22Rv1 (cell line): ENCODE results near the gene CUTA.
"Not testable (repeated sequence)": the region's sequence is repeated elsewhere in the genome, so short reads cannot be mapped to it uniquely, and the experiment has no call there.

Experiments used
- CTCF ChIP-seq: fragments of 450-650 bp; IDR thresholded peaks from 2 replicates; pipeline ENCODE4 v1.5.1; 2017; ENCODE audit warnings: mild to moderate bottlenecking
- ZFX ChIP-seq: fragments of 450-650 bp; IDR thresholded peaks from 2 replicates; pipeline ENCODE4 v1.6.1; 2017; ENCODE audit warnings: antibody characterized with exemption, borderline replicate concordance

- not testable (repeated sequence) for TF ChIP-seq CTCF, ZFX
Observed at GRCh38 chr6:33398601-33399000, 19.3 kb downstream of the CUTA start.
